ENCODE data around the gene KRT17. TPM values are rescaled to one million over a fixed set of nuclear protein-coding genes. Genes with fewer than 3 reads are reported as not detected.

The KRT17 gene
- total RNA-seq, 1 experiment from 2014 or later: 29.0 TPM

- no peak for DNase-seq
- Histone ChIP-seq H3K36me3 (ENCODE audit: low read depth) (no peaks in the 10 kb centered on the region), H3F3A (ENCODE audit: insufficient read depth, low read depth) (peaks cover 4% of the 10 kb centered on the region; the same call in 1 of the 2 replicates), H3K4me2 (no peak overlapping the region), H3K9me3 (ENCODE audit: insufficient read depth, low read depth) (no peaks in the 10 kb centered on the region), H3K27me3 (ENCODE audit: insufficient read depth, low read depth) (no peaks in the 10 kb centered on the region), H3K9me2 (ENCODE audit: insufficient read depth) (no peaks in the 10 kb centered on the region), H3K27ac (no peak overlapping the region), H3K4me1 (replicated peaks; ENCODE audit: insufficient read depth) (peaks cover 26% of the 10 kb centered on the region), H3K4me3 (no peak overlapping the region), H3K79me2 (ENCODE audit: low read depth) (no peaks in the 10 kb centered on the region), H4K20me1 (ENCODE audit: insufficient read depth) (no peaks in the 10 kb centered on the region), H2AFZ (no peak overlapping the region)
- CTCF ChIA-PET: interaction anchor here (0.6 to 2.8 kb wide), 8 partner anchors 9 to 792 kb away, joined by 3 to 39 read pairs (median 4); no protein-coding TSS in a partner anchor
- POLR2A ChIA-PET (ENCODE audit: unreplicated experiment): interaction anchor here (0.7 kb wide), 1 partner anchor 1299 kb away, joined by 4 read pairs; the partner anchor contains the start of gene GJD3
- TF ChIP-seq CTCF (conservative IDR thresholded peaks at IDR 0.05): no peak
- TF ChIP-seq EZH2 (IDR thresholded peaks at IDR 0.05; ENCODE audit: low read depth): no peak
- BruUV-seq (replicated peaks): no TSS peak
- intact Hi-C loops (cut with micrococcal nuclease; ENCODE audit: unreplicated experiment): loop anchor here (2.0 to 10.0 kb wide), 2 partner anchors 809 to 1309 kb away; no protein-coding TSS in a partner anchor
Observed at GRCh38 chr17:41663451-41664171, 39.2 kb upstream of the KRT17 start.

GRCh38 chr17:41660221-41660711, 35.9 kb upstream of the KRT17 start:
- no peaks in the 10 kb centered on the region for H3K27me3 ChIP-seq (ENCODE audit: insufficient read depth, low read depth)
- no TSS peak for BruUV-seq (replicated peaks)
- H2AFZ ChIP-seq: no peak overlapping the region
- no peak overlapping the region for H3K27ac ChIP-seq
- H4K20me1 ChIP-seq (ENCODE audit: insufficient read depth): no peaks in the 10 kb centered on the region
- ChIA-PET CTCF (interaction anchor here (0.5 to 1.0 kb wide), 4 partner anchors 11 to 831 kb away, joined by 3 to 6 read pairs (median 4); no protein-coding TSS in a partner anchor), POLR2A (ENCODE audit: unreplicated experiment) (interaction anchor here (0.6 kb wide), 1 partner anchor 160 kb away, joined by 3 read pairs; no protein-coding TSS in a partner anchor)
- no peak for DNase-seq
- H3F3A ChIP-seq (ENCODE audit: insufficient read depth, low read depth): peaks cover 15% of the 10 kb centered on the region; the same call in 1 of the 2 replicates
- no peaks in the 10 kb centered on the region for H3K79me2 ChIP-seq (ENCODE audit: low read depth)
- H3K9me2 ChIP-seq (ENCODE audit: insufficient read depth): no peaks in the 10 kb centered on the region
- intact Hi-C loops (cut with micrococcal nuclease; ENCODE audit: unreplicated experiment): loop anchor here (10.0 kb wide), 1 partner anchor 1305 kb away; no protein-coding TSS in a partner anchor
- H3K4me3 ChIP-seq: no peak overlapping the region
- no peaks in the 10 kb centered on the region for H3K36me3 ChIP-seq (ENCODE audit: low read depth)
- no peak for TF ChIP-seq EZH2 (IDR thresholded peaks at IDR 0.05; ENCODE audit: low read depth)
- TF ChIP-seq CTCF (conservative IDR thresholded peaks at IDR 0.05): no peak
- H3K4me1 ChIP-seq (replicated peaks; ENCODE audit: insufficient read depth): peaks cover 29% of the 10 kb centered on the region
- no peak overlapping the region for H3K4me2 ChIP-seq
- H3K9me3 ChIP-seq (ENCODE audit: insufficient read depth, low read depth): no peaks in the 10 kb centered on the region

DNA sequence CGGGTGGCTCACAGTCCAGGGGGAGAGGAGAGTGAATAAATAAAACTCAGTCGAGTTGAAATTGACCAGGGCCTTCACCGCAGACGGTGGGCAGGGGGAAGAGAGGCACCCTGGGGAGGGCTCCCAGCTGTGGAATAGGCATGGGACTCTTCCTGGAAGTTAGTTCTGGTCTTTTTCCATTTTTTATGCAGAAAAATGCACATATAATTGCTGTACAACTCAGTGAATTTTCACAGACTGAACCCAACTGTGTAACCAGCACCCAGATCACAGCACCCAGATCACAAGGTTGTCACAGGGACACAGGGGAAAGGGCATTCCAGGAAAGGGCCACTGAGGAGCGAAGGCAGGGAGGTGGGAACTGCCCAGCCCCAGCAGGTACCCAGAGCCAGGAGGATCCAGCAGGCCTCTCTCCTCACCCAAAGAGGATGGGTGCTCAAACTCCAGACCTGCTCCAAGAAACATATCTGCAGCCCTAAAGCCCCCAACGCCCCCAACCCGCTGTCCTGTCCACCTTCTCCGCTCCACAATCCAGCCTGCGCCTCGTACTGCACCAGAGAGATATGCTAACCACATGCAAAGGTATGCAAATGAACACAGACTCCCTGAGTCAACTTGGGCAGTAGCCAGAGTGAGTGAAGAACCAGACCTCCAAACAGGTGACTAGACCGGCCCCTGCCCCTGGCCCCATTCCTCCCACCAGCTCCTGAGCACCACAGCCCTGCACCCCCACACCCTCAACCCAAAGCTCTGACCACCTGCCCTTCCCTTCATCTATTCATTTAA, 35.2 kb upstream of the KRT17 start:
- no peak for TF ChIP-seq CTCF (conservative IDR thresholded peaks at IDR 0.05)
- TF ChIP-seq EZH2 (IDR thresholded peaks at IDR 0.05; ENCODE audit: low read depth): no peak
- no peak overlapping the region for H2AFZ ChIP-seq
- no peaks in the 10 kb centered on the region for H3K36me3 ChIP-seq (ENCODE audit: low read depth)
- no peaks in the 10 kb centered on the region for H3K9me3 ChIP-seq (ENCODE audit: insufficient read depth, low read depth)
- H4K20me1 ChIP-seq (ENCODE audit: insufficient read depth): no peaks in the 10 kb centered on the region
- no peak for DNase-seq
- ChIA-PET CTCF (interaction anchor here (0.5 to 0.6 kb wide), 2 partner anchors 11 to 830 kb away, joined by 3 to 4 read pairs; no protein-coding TSS in a partner anchor), POLR2A (ENCODE audit: unreplicated experiment) (interaction anchor here (0.6 kb wide), 1 partner anchor 160 kb away, joined by 3 read pairs; no protein-coding TSS in a partner anchor)
- peaks cover 22% of the 10 kb centered on the region for H3F3A ChIP-seq (ENCODE audit: insufficient read depth, low read depth)
- H3K4me1 ChIP-seq (replicated peaks; ENCODE audit: insufficient read depth): peaks cover 33% of the 10 kb centered on the region
- H3K9me2 ChIP-seq (ENCODE audit: insufficient read depth): no peaks in the 10 kb centered on the region
- H3K27me3 ChIP-seq (ENCODE audit: insufficient read depth, low read depth): no peaks in the 10 kb centered on the region
- BruUV-seq (replicated peaks): no TSS peak
- H3K79me2 ChIP-seq (ENCODE audit: low read depth): peaks cover 5% of the 10 kb centered on the region; the same call in 1 of the 2 replicates
- no peak overlapping the region for H3K4me2 ChIP-seq
- intact Hi-C loops (cut with micrococcal nuclease; ENCODE audit: unreplicated experiment): loop anchor here (5.0 to 10.0 kb wide), 2 partner anchors 257 to 1305 kb away; no protein-coding TSS in a partner anchor
- H3K27ac ChIP-seq: no peak overlapping the region
- no peak overlapping the region for H3K4me3 ChIP-seq

Measured in PC-9 (cell line).